T-cell (primary cell): Measurements from ENCODE around the gene UNC79. TPM values are rescaled to one million over a fixed set of nuclear protein-coding genes. Genes with fewer than 3 reads are reported as not detected.

ENCODE experiments used
- ATAC-seq, 4 experiments: fragments of 200-7000 bp in 3 of 4; fragments of 150-1000 bp in 1 of 4; cut with Tn5 transposase; replicated peaks in 1 of 4; 1 replicate in 3 of 4; 2 replicates in 1 of 4; pipeline ENCODE4 v1.10.0; 2021; ENCODE audit warnings: moderate library complexity in 3 of 4, mild to moderate bottlenecking in 2 of 4, moderate number of reproducible peaks in 1 of 4
- CTCF ChIA-PET, 2 donors: fragments of 300-600 bp; sonication (Branson Sonifier 250); formaldehyde crosslinking; loops; one replicate each; lab custom pipeline; 2022; ENCODE audit warnings: antibody characterized with exemption in 2 of 2; lab: Charles Lee
- POLR2A ChIA-PET, 2 donors: fragments of 300-600 bp; sonication (Branson Sonifier 250); formaldehyde crosslinking; loops; one replicate each; lab custom pipeline; 2022; ENCODE audit warnings: antibody characterized with exemption in 2 of 2; lab: Charles Lee
- DNase-seq, 35 experiments: peaks; one replicate each; pipeline versions ENCODE4 v3.0.0 to v3.0.0-alpha.2; 2013 to 2023
- H3K27ac ChIP-seq: one replicate; pipeline ENCODE4 v1.5.1; 2013; ENCODE audit warnings: low read length
- H3K27me3 ChIP-seq, 2 experiments: replicated peaks in 1 of 2; 1 replicate in 1 of 2; 2 replicates in 1 of 2; pipeline versions ENCODE4 v1.6.1 to v1.7.0; 2013; ENCODE audit warnings: low read length in 1 of 2, mixed read lengths in 1 of 2; ENCODE audit not compliant: control insufficient read depth in 2 of 2, insufficient read depth in 2 of 2; ENCODE audit errors: extremely low read depth in 1 of 2
- H3K36me3 ChIP-seq, 2 donors: 1 replicate in 1 of 2; 2 replicates in 1 of 2; pipeline versions ENCODE4 v1.6.1 to v1.7.0; 2013; ENCODE audit warnings: low read length in 1 of 2; ENCODE audit not compliant: control insufficient read depth in 2 of 2, insufficient read depth in 1 of 2; ENCODE audit errors: extremely low read depth in 1 of 2
- H3K4me1 ChIP-seq, 2 experiments: 1 replicate in 1 of 2; 2 replicates in 1 of 2; pipeline versions ENCODE4 v1.6.1 to v1.7.0; 2013; ENCODE audit warnings: low read length in 2 of 2, mixed read lengths in 1 of 2; ENCODE audit not compliant: insufficient read depth in 2 of 2, control insufficient read depth in 1 of 2; ENCODE audit errors: extremely low read depth in 1 of 2
- H3K4me3 ChIP-seq, 2 donors: 1 replicate in 1 of 2; 2 replicates in 1 of 2; pipeline versions ENCODE4 v1.5.1 to v1.7.0; 2013; ENCODE audit warnings: mild to moderate bottlenecking in 2 of 2, low read length in 1 of 2, moderate library complexity in 1 of 2; ENCODE audit not compliant: control insufficient read depth in 1 of 2; ENCODE audit errors: extremely low read depth in 1 of 2
- H3K9me3 ChIP-seq: 2 replicates; pipeline ENCODE4 v1.7.0; 2013
- H3K27ac Mint-ChIP-seq, 2 donors: one replicate each; pipeline ENCODE4 v1.8.0; 2020 to 2021; ENCODE audit warnings: mild to moderate bottlenecking in 2 of 2, mixed read lengths in 2 of 2
- H3K27me3 Mint-ChIP-seq, 2 donors: one replicate each; pipeline ENCODE4 v1.8.0; 2021 to 2022; ENCODE audit warnings: mixed read lengths in 2 of 2
- H3K36me3 Mint-ChIP-seq: one replicate; pipeline ENCODE4 v1.8.0; 2021; ENCODE audit warnings: mixed read lengths
- H3K4me1 Mint-ChIP-seq, 3 donors: one replicate each; pipeline ENCODE4 v1.8.0; 2020 to 2022; ENCODE audit warnings: mixed read lengths in 3 of 3, mild to moderate bottlenecking in 1 of 3
- H3K4me3 Mint-ChIP-seq, 3 donors: one replicate each; pipeline ENCODE4 v1.8.0; 2020 to 2022; ENCODE audit warnings: mild to moderate bottlenecking in 3 of 3, mixed read lengths in 3 of 3, moderate library complexity in 3 of 3
- H3K9me3 Mint-ChIP-seq, 3 donors: one replicate each; pipeline ENCODE4 v1.8.0; 2020 to 2022; ENCODE audit warnings: mixed read lengths in 3 of 3
- WGBS: methylation state at CpG from one replicate; pipeline ENCODE4 v1.1.5; 2013; ENCODE audit warnings: missing lambda C conversion rate; ENCODE audit not compliant: insufficient coverage; 5-methylcytosine and 5-hydroxymethylcytosine counted together
- total RNA-seq, 35 experiments: library from RNA in 6 of 35; stranded (reverse) in 6 of 35; fragments of 120-200 nt in 1 of 35; gene quantifications; one replicate each; pipeline versions ENCODE4 v1.2.1 to v1.2.4 and lab custom pipeline; 2013 to 2026

Gene UNC79
- total RNA-seq, 5 donors from 2014 or later (not counting 1 experiment from before 2014, with no cell fraction given), result 0.06 to 0.07 TPM; not detected in 3

DNA sequence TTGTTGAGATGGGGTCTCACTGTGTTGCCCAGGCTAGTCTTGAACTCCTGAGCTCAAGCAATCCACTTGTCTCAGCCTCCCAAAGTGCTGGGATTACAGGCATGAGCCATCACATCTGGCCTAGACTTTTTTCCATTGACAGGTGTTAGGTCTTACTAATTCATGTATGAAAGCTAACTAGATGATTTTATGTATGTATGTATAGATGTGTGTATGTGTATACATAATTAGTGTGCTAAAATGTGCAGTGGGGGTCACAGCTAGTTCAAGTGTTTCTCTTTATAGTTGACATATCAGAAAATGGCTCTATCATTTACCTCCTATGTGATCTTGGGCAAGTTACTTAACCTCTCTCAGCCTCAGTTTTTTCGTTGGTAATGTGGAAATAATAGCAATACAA is 23.5 kb downstream of the UNC79 start:
- Mint-ChIP-seq H3K36me3 (no peaks in the 10 kb centered on the region), H3K27ac (no peak overlapping the region), H3K4me3 (no peak overlapping the region), H3K4me1 (no peaks in the 10 kb centered on the region), H3K27me3 (peaks cover 44 to 52% of the 10 kb centered on the region in 2 donors), H3K9me3 (peaks cover 0 to 6% (median 0%) of the 10 kb centered on the region in 3 donors)
- ATAC-seq (no peak), DNase-seq (no peak)
- WGBS, result no CpG with 5 or more reads among the region's 1 CpG
- Histone ChIP-seq H3K36me3 (no peaks in the 10 kb centered on the region), H3K27ac (no peak overlapping the region), H3K4me1 (no peaks in the 10 kb centered on the region), H3K9me3 (no peaks in the 10 kb centered on the region), H3K4me3 (no peak overlapping the region), H3K27me3 (no peaks in the 10 kb centered on the region)
- POLR2A ChIA-PET, result no interaction called here
- CTCF ChIA-PET, result no interaction called here

DNA sequence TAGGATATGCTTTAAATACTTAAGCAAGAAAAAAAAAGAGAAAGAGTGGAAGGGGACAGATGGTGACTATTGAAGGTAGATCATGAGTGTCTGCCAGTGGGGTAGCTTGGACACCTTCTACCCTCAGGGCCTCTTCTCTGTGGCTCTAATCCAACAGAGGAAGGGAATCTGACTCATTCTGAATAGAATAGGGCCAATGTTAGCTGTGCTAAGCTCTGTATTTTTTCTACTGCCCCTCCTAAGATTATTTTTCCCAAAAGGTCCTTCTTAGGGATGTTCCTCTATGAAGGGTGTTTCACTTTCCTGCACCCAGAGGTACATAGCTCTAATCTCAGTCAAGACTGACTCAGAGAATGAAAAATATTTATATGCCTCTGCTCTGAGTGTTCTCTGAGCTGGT is 25.6 kb downstream of the UNC79 start:
- H3K9me3 ChIP-seq, result no peaks in the 10 kb centered on the region
- ChIA-PET POLR2A (no interaction called here), CTCF (no interaction called here)
- H3K27ac Mint-ChIP-seq, result no peak overlapping the region
- no peaks in the 10 kb centered on the region for H3K4me1 ChIP-seq
- H3K27ac ChIP-seq, result no peak overlapping the region
- ATAC-seq (no peak), DNase-seq (no peak)
- peaks cover 32 to 39% of the 10 kb centered on the region in 2 donors for H3K27me3 Mint-ChIP-seq
- no peak overlapping the region for H3K4me3 ChIP-seq
- H3K4me3 Mint-ChIP-seq, result no peak overlapping the region
- H3K36me3 Mint-ChIP-seq, result no peaks in the 10 kb centered on the region
- no peaks in the 10 kb centered on the region for H3K4me1 Mint-ChIP-seq
- no peaks in the 10 kb centered on the region for H3K36me3 ChIP-seq
- H3K9me3 Mint-ChIP-seq, result peaks cover 0 to 6% (median 0%) of the 10 kb centered on the region in 3 donors
- no peaks in the 10 kb centered on the region for H3K27me3 ChIP-seq

DNA sequence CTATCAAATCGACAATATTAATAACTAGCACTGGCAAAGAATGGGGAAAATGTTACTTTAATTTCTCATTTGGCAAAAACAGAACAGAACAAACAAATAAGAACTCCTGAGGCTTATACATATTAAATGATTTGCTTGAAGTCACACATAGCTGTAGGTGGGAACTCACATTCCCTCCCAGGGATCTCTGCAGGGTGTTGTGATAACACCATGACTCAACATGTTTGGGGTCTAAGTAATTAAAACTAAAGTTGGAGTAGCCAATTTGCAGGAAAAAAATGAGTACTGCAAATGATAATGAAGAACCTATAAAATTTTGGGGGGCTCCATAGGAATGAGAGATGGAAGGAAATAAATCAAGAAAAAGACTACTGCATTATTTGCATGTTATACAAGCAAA is 27.5 kb downstream of the UNC79 start:
- Mint-ChIP-seq H3K27ac (no peak overlapping the region), H3K4me1 (no peaks in the 10 kb centered on the region), H3K36me3 (no peaks in the 10 kb centered on the region), H3K9me3 (peaks cover 0 to 6% (median 0%) of the 10 kb centered on the region in 3 donors), H3K4me3 (no peak overlapping the region), H3K27me3 (peaks cover 34% of the 10 kb centered on the region in 2 donors)
- WGBS, result no CpG with 5 or more reads among the region's 1 CpG
- Histone ChIP-seq H3K4me1 (no peaks in the 10 kb centered on the region), H3K27ac (no peak overlapping the region), H3K9me3 (no peaks in the 10 kb centered on the region), H3K4me3 (no peak overlapping the region), H3K36me3 (no peaks in the 10 kb centered on the region), H3K27me3 (peaks cover 2% of the 10 kb centered on the region in 2 experiments)
- no peak for ATAC-seq
- DNase-seq, result no peak
- ChIA-PET CTCF (no interaction called here), POLR2A (no interaction called here)

GRCh38 chr14:93462479-93462878 is 31.7 kb downstream of the UNC79 start:
- Histone ChIP-seq H3K27me3 (peaks cover 2% of the 10 kb centered on the region in 2 experiments), H3K36me3 (no peaks in the 10 kb centered on the region), H3K4me1 (no peaks in the 10 kb centered on the region), H3K4me3 (no peak overlapping the region), H3K27ac (no peak overlapping the region), H3K9me3 (no peaks in the 10 kb centered on the region)
- ATAC-seq (no peak), DNase-seq (no peak)
- Mint-ChIP-seq H3K27ac (no peak overlapping the region), H3K27me3 (peaks cover 12 to 20% of the 10 kb centered on the region in 2 donors), H3K4me1 (no peaks in the 10 kb centered on the region), H3K9me3 (no peaks in the 10 kb centered on the region), H3K36me3 (no peaks in the 10 kb centered on the region), H3K4me3 (no peak overlapping the region)
- CTCF ChIA-PET, result no interaction called here
- POLR2A ChIA-PET, result no interaction called here
- 71% methylated on average over 3 of the region's 3 CpGs for WGBS

- ATAC-seq, result no peak
- CTCF ChIA-PET, result no interaction called here
- no peak for DNase-seq
Observed at GRCh38 chr14:93464271-93464670, 33.5 kb downstream of the UNC79 start.

GRCh38 chr14:93475471-93475870 is 44.7 kb downstream of the UNC79 start:
- peaks cover 18 to 39% of the 10 kb centered on the region in 2 donors for H3K27me3 Mint-ChIP-seq
- Histone ChIP-seq H3K4me3 (no peak overlapping the region), H3K27ac (no peak overlapping the region), H3K4me1 (no peaks in the 10 kb centered on the region), H3K27me3 (peaks cover 0 to 6% of the 10 kb centered on the region in 2 experiments), H3K36me3 (no peaks in the 10 kb centered on the region), H3K9me3 (no peaks in the 10 kb centered on the region)
- ATAC-seq (no peak), DNase-seq (no peak)
- no peak overlapping the region for H3K27ac Mint-ChIP-seq
- ChIA-PET CTCF (no interaction called here), POLR2A (no interaction called here)
- H3K9me3 Mint-ChIP-seq, result no peaks in the 10 kb centered on the region
- H3K36me3 Mint-ChIP-seq, result no peaks in the 10 kb centered on the region
- no peak overlapping the region for H3K4me3 Mint-ChIP-seq
- 82% methylated on average over 4 of the region's 6 CpGs for WGBS
- H3K4me1 Mint-ChIP-seq, result no peaks in the 10 kb centered on the region

More at GRCh38 chr14:93464271-93464670, 33.5 kb downstream of the UNC79 start:
- Mint-ChIP-seq H3K4me3 (no peak overlapping the region), H3K27ac (no peak overlapping the region), H3K4me1 (no peaks in the 10 kb centered on the region), H3K27me3 (peaks cover 2 to 22% of the 10 kb centered on the region in 2 donors), H3K36me3 (no peaks in the 10 kb centered on the region), H3K9me3 (no peaks in the 10 kb centered on the region)
- no peaks in the 10 kb centered on the region for H3K9me3 ChIP-seq
- WGBS, result 72% methylated on average over 3 of the region's 5 CpGs
- H3K4me3 ChIP-seq, result no peak overlapping the region
- H3K27me3 ChIP-seq, result peaks cover 2% of the 10 kb centered on the region in 2 experiments
- no peaks in the 10 kb centered on the region for H3K4me1 ChIP-seq
- H3K27ac ChIP-seq, result no peak overlapping the region
- POLR2A ChIA-PET, result no interaction called here
- H3K36me3 ChIP-seq, result no peaks in the 10 kb centered on the region

DNA sequence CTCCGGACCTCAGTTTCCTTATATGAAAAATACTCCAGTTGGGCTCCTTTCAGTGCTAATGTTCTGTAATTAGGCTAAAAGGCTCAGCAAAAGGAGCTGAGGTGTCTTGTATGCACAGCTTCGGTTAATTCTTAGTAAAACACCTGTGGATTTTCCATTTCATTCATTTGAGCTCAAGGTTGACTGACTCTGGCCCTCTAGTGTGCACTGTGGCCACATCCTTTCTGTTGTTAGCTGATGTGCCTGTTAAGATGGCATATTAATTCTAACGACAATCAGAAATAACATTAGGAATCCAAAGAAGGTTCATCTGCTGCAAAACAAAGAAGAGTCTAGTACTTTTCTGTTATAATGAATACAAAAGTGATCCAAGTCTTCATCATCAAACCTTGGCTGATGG is 45.6 kb downstream of the UNC79 start:
- Histone ChIP-seq H3K9me3 (no peaks in the 10 kb centered on the region), H3K27me3 (peaks cover 0 to 6% of the 10 kb centered on the region in 2 experiments), H3K4me3 (no peak overlapping the region), H3K36me3 (no peaks in the 10 kb centered on the region), H3K4me1 (no peaks in the 10 kb centered on the region), H3K27ac (no peak overlapping the region)
- Mint-ChIP-seq H3K27ac (no peak overlapping the region), H3K27me3 (peaks cover 15 to 33% of the 10 kb centered on the region in 2 donors), H3K36me3 (no peaks in the 10 kb centered on the region), H3K4me1 (no peaks in the 10 kb centered on the region), H3K4me3 (no peak overlapping the region), H3K9me3 (no peaks in the 10 kb centered on the region)
- ATAC-seq (no peak), DNase-seq (no peak)
- ChIA-PET CTCF (no interaction called here), POLR2A (no interaction called here)
- WGBS, result 83% methylated on average over 2 of the region's 3 CpGs
